ENCODE results near the gene HOXD11.

Gene HOXD11

GRCh38 chr2:176131848-176132158 is 24.7 kb downstream of the HOXD11 start:
- DNase-seq (ENCODE audit: low read depth in 2 of 2): no peak

GRCh38 chr2:176132205-176133171 is 25.4 kb downstream of the HOXD11 start:
- DNase-seq (ENCODE audit: low read depth in 2 of 2): no peak

GRCh38 chr2:176133389-176133788 is 26.3 kb downstream of the HOXD11 start:
- no peak for DNase-seq (ENCODE audit: low read depth in 2 of 2)

- no peak for DNase-seq (ENCODE audit: low read depth in 2 of 2)
These were observed 27.0 kb downstream of the HOXD11 start for GRCh38 chr2:176134035-176134434.

- DNase-seq (ENCODE audit: low read depth in 2 of 2): no peak
These were observed 28.0 kb downstream of the HOXD11 start for GRCh38 chr2:176135035-176135440.

GRCh38 chr2:176136374-176137251 is 29.5 kb downstream of the HOXD11 start:
- DNase-seq (ENCODE audit: low read depth in 2 of 2): no peak

- no peak for DNase-seq (ENCODE audit: low read depth in 2 of 2)
These were observed 30.1 kb downstream of the HOXD11 start for GRCh38 chr2:176137252-176137580.

GRCh38 chr2:176137906-176138305 is 30.8 kb downstream of the HOXD11 start:
- DNase-seq (ENCODE audit: low read depth in 2 of 2): no peak

GRCh38 chr2:176138526-176138922 is 31.4 kb downstream of the HOXD11 start:
- no peak for DNase-seq (ENCODE audit: low read depth in 2 of 2)

- no peak for DNase-seq (ENCODE audit: low read depth in 2 of 2)
These were observed 32.0 kb downstream of the HOXD11 start for GRCh38 chr2:176138923-176139660.

GRCh38 chr2:176139661-176140512 is 32.8 kb downstream of the HOXD11 start:
- no peak for DNase-seq (ENCODE audit: low read depth in 2 of 2)

GRCh38 chr2:176140513-176141317 is 33.6 kb downstream of the HOXD11 start:
- DNase-seq (ENCODE audit: low read depth in 2 of 2): peak; percentile 52 to 65

- no peak for DNase-seq (ENCODE audit: low read depth in 2 of 2)
These were observed 35.2 kb downstream of the HOXD11 start for GRCh38 chr2:176142281-176142680.

GRCh38 chr2:176145085-176145969 is 38.2 kb downstream of the HOXD11 start:
- no peak for DNase-seq (ENCODE audit: low read depth in 2 of 2)

- DNase-seq (ENCODE audit: low read depth in 2 of 2): no peak
These were observed 39.0 kb downstream of the HOXD11 start for GRCh38 chr2:176146101-176146500.

GRCh38 chr2:176146645-176147044 is 39.6 kb downstream of the HOXD11 start:
- no peak for DNase-seq (ENCODE audit: low read depth in 2 of 2)

GRCh38 chr2:176147210-176147799 is 40.2 kb downstream of the HOXD11 start:
- no peak for DNase-seq (ENCODE audit: low read depth in 2 of 2)

- no peak for DNase-seq (ENCODE audit: low read depth in 2 of 2)
These were observed 40.9 kb downstream of the HOXD11 start for GRCh38 chr2:176147800-176148496.
